Left ventricle myocardium inferior (tissue), 1 donor: ENCODE results near the gene ST8SIA5. TPM values are rescaled to one million over a fixed set of nuclear protein-coding genes. Genes with fewer than 3 reads are reported as not detected.
"Not testable (repeated sequence)": the region's sequence is repeated elsewhere in the genome, so short reads cannot be mapped to it uniquely, and the experiment has no call there.

Experiments
- DNase-seq: peaks from one replicate; pipeline ENCODE4 v3.0.0-alpha.2; 2020
- H3K27ac ChIP-seq: fragments of 200-600 bp; replicated peaks from 2 replicates; pipeline ENCODE4 v1.8.0; 2021
- H3K27me3 ChIP-seq: fragments of 200-600 bp; 2 replicates; pipeline ENCODE4 v1.8.0; 2021; ENCODE audit warnings: low read depth
- H3K36me3 ChIP-seq: fragments of 200-600 bp; 2 replicates; pipeline ENCODE4 v1.8.0; 2021
- H3K4me1 ChIP-seq: fragments of 200-600 bp; 2 replicates; pipeline ENCODE4 v1.8.0; 2021
- H3K4me3 ChIP-seq: fragments of 200-600 bp; 2 replicates; pipeline ENCODE4 v1.8.0; 2021; ENCODE audit warnings: mild to moderate bottlenecking, moderate library complexity
- H3K9me3 ChIP-seq: fragments of 200-600 bp; replicated peaks from 2 replicates; pipeline ENCODE4 v1.8.0; 2021
- intact Hi-C: fragments of 100-400 bp; cut with micrococcal nuclease; formaldehyde crosslinking; loops from one replicate; pipeline ENCODE4 v1.11.0; 2022
- long read RNA-seq: library from polyadenylated mRNA; unstranded; transcript quantifications from one replicate; pipeline ENCODE4 v2.0.0, GENCODE V29; 2021
- total RNA-seq: library from RNA; stranded (reverse); fragmentation: NEBNext Ultra II Directional; extraction: Animal tissue kit (Norgen Biotek cat#: 25700); gene quantifications from one replicate; pipeline ENCODE4 v1.2.1, GENCODE V29; 2021
- TF ChIP-seq, protein P1 (sequence below): fragments of 200-600 bp; IDR thresholded peaks from 2 replicates; pipeline ENCODE4 v1.8.0; 2021; ENCODE audit warnings: antibody characterized with exemption, mild to moderate bottlenecking, borderline replicate concordance
- donor health status: DM: no; HTN: yes; CAD: no; lungs with severe emphysema.

Gene ST8SIA5, protein sequence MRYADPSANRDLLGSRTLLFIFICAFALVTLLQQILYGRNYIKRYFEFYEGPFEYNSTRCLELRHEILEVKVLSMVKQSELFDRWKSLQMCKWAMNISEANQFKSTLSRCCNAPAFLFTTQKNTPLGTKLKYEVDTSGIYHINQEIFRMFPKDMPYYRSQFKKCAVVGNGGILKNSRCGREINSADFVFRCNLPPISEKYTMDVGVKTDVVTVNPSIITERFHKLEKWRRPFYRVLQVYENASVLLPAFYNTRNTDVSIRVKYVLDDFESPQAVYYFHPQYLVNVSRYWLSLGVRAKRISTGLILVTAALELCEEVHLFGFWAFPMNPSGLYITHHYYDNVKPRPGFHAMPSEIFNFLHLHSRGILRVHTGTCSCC
- total RNA-seq: 6.2 TPM
- long read RNA-seq, full-length matches to known transcripts: 14 of 16 reads
- long read RNA-seq, partial matches to known transcripts: 1 of 16 reads
- long read RNA-seq, other reads (novel, unspliced or antisense): 1 of 16 reads

DNA sequence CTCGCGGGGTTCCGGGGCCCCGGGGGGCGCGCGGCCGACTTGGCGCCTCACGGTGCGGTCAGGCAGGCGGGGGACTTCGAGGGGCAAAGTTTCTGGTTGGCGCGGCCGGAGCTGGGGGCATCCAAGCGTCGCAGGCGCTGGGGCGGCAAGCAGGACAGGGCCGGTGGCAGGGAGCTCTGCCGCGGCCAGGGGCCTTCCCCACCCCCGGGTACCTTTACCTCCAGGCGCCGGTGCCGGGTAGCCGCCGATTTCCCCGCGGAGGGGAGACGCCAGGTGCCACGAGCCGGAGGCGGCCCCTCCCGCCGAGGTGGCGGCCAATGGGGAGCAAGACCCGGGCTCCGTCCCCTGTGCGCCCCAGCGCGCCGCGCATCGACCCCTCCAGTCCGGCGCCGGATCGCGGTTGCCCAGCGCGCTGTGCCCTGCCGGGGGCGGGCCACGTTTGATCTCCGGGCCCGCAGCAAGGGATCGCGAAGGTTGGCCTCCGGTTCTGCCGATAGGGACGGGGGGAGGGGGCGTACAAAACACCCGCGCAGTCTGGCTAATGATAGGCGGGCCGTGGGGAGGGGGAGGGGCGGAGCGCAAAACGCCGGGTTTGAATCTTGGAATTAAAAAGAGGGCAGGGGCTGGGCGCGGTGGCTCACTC is at the start of gene ST8SIA5:
ST8SIA5 (minus strand) TSS at position 495 of the 643 bp plus-strand sequence. CDS start 545 bp downstream, outside the sequence.
- Histone ChIP-seq H3K36me3 (no peaks in the 10 kb centered on the region), H3K4me3 (peak within 1 kb of the TSS; percentile 68), H3K27ac (peak within 1 kb of the TSS; percentile 80), H3K4me1 (peaks cover 54% of the 10 kb centered on the region), H3K9me3 (no peaks in the 10 kb centered on the region), H3K27me3 (peaks cover 63% of the 10 kb centered on the region)
- DNase-seq: peak; percentile 36
- TF ChIP-seq, protein P1, sequence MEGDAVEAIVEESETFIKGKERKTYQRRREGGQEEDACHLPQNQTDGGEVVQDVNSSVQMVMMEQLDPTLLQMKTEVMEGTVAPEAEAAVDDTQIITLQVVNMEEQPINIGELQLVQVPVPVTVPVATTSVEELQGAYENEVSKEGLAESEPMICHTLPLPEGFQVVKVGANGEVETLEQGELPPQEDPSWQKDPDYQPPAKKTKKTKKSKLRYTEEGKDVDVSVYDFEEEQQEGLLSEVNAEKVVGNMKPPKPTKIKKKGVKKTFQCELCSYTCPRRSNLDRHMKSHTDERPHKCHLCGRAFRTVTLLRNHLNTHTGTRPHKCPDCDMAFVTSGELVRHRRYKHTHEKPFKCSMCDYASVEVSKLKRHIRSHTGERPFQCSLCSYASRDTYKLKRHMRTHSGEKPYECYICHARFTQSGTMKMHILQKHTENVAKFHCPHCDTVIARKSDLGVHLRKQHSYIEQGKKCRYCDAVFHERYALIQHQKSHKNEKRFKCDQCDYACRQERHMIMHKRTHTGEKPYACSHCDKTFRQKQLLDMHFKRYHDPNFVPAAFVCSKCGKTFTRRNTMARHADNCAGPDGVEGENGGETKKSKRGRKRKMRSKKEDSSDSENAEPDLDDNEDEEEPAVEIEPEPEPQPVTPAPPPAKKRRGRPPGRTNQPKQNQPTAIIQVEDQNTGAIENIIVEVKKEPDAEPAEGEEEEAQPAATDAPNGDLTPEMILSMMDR: no peak
- intact Hi-C loops: no loop called here

DNA sequence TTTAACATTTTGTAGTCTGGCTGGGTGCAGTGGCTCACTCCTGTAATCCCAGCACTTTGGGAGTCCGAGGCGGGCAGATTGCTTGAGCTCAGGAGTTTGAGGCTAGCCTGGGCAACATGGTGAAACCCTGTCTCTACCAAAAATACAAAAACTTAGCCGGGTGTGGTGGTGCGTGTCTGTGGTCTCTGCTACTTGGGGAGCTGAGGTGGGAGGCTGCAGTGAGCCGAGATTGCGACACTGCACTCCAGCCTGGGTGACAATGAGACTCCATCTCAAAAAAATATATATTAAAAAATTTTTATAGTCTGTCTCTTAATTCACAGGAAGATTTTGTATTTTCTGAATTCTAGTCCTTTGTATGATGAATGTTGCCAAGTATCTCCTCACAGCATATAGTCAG is 39.1 kb upstream of the ST8SIA5 start:
- H3K4me1 ChIP-seq, H3K4me3 ChIP-seq, H3K36me3 ChIP-seq, intact Hi-C loops, DNase-seq, H3K27ac ChIP-seq, H3K9me3 ChIP-seq, H3K27me3 ChIP-seq: not testable (repeated sequence)

DNA sequence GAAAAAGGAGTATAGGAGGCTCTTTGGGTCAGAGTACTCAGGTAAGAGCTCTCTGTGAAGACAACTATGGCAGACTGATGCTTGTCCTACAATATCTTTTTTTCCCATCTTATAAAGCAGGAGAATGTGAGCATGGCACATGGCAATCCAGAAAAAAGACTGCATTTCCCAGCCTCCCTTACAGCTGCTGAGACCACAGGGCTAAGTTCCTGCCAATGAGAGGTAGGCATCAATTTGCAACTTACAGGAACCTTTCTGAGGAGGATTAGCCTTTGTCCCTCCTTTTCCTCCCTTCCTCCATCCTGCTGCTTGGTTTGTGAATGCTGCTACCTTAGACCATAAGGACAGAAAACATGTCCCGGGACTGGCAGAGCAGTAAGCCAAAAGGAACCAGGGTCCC is 37.8 kb upstream of the ST8SIA5 start:
- no peak overlapping the region for H3K4me3 ChIP-seq
- TF ChIP-seq, protein P1: no peak
- no peaks in the 10 kb centered on the region for H3K27me3 ChIP-seq
- no peak for DNase-seq
- no peak overlapping the region for H3K27ac ChIP-seq
- no peaks in the 10 kb centered on the region for H3K36me3 ChIP-seq
- intact Hi-C loops: no loop called here
- no peaks in the 10 kb centered on the region for H3K4me1 ChIP-seq
- no peaks in the 10 kb centered on the region for H3K9me3 ChIP-seq

DNA sequence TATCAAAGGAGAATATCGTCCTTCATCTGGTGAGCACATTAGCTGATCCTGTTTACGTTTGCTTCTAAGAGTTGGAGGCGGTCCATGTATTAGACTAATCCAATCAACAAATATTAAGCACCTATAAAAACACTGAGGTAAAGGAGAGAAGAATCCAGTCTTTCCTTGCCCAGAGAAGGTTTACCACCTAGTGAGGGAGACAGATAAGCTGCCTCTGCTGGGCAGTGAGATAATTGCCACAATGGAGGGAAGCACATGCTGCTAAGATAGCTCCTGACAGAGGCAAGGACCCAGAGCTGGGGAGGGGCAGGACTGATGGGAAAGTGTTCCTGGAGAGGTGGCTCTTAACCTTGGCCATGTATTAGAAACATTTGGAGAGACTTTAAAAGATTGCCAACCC is 36.7 kb upstream of the ST8SIA5 start:
- Histone ChIP-seq H3K9me3 (no peaks in the 10 kb centered on the region), H3K27me3 (no peaks in the 10 kb centered on the region), H3K27ac (no peak overlapping the region), H3K4me3 (no peak overlapping the region), H3K36me3 (no peaks in the 10 kb centered on the region), H3K4me1 (no peaks in the 10 kb centered on the region)
- TF ChIP-seq, protein P1: peak; percentile 17
- intact Hi-C loops: no loop called here
- DNase-seq: no peak

DNA sequence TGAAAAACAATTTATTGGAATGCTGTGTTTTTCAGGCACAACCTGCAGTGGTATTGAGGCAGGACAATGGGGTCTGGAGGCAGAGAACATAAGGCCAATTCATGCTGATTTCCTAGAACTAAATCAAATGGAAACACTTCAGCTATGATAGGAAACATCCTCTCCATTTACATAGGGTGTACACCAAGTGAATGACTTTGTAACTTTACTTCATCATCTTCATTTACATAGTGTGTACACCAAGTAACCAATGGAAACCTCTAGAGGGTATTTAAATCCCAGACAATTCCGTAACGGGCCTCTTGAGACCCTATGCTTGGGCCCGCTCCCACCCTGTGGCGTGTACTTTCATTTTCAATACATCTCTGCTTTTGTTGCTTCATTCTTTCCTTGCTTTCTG is 32.2 kb upstream of the ST8SIA5 start:
- Histone ChIP-seq H3K27ac (no peak overlapping the region), H3K4me3 (no peak overlapping the region), H3K36me3 (no peaks in the 10 kb centered on the region), H3K4me1 (no peaks in the 10 kb centered on the region), H3K27me3 (no peaks in the 10 kb centered on the region), H3K9me3 (peaks cover 9% of the 10 kb centered on the region)
- intact Hi-C loops: no loop called here
- no peak for DNase-seq
- TF ChIP-seq, protein P1: no peak

DNA sequence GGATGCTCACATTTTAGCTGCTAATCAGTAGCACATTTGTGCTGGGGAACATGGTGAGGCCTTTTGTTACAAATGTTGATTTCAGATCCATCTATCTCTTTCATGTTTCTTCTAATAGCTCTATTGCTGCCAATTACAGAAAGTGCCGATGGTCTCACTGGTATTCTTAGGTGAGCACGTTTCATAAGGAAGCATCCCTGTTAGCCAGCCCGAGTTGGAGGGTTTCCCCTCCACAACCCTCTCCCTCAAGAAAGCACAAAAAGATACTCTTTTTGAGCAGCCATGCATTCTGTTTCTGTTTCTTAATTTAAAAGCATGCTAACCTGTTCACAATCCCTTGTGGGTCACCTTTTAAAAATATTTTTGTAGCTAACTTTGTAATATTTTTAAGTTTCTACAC is 30.8 kb upstream of the ST8SIA5 start:
- H3K27me3 ChIP-seq: no peaks in the 10 kb centered on the region
- TF ChIP-seq, protein P1: no peak
- no peaks in the 10 kb centered on the region for H3K36me3 ChIP-seq
- no peak overlapping the region for H3K4me3 ChIP-seq
- no peak overlapping the region for H3K27ac ChIP-seq
- no peak for DNase-seq
- no peaks in the 10 kb centered on the region for H3K4me1 ChIP-seq
- intact Hi-C loops: no loop called here
- H3K9me3 ChIP-seq: peaks cover 9% of the 10 kb centered on the region
